Activated CD8-positive, alpha-beta memory T cell treated with anti-CD3 and anti-CD28 coated beads, Interleukin-2, amount 50 U/mL, for 24 hours (primary cell): ENCODE measurements around the gene POLD3.

Experiments used
- DNase-seq: peaks from one replicate; pipeline ENCODE4 v3.0.0-alpha.2; 2020; ENCODE audit errors: extremely low read depth

Gene POLD3

GRCh38 chr11:74687237-74688023 lies 95.0 kb downstream of the POLD3 start:
- DNase-seq = no peak

GRCh38 chr11:74689666-74690065 lies 97.3 kb downstream of the POLD3 start:
- DNase-seq = no peak

- no peak for DNase-seq
Measured at GRCh38 chr11:74691755-74692154, 99.4 kb downstream of the POLD3 start.
